COLO668 (cell line): ENCODE data around the gene SLC13A5.
A peak's percentile ranks its signal among the peaks of the same experiment; 100 is the strongest.
"Not testable (repeated sequence)": the region's sequence is repeated elsewhere in the genome, so short reads cannot be mapped to it uniquely, and the experiment has no call there.

Experiments
- DNase-seq: peaks from one replicate; lab custom pipeline; 2025; ENCODE audit not compliant: unreplicated experiment; lab: John Stamatoyannopoulos, UW

SLC13A5 gene

GRCh38 chr17:6666557-6666956 is 46.6 kb downstream of the SLC13A5 start:
- DNase-seq: no peak

GRCh38 chr17:6666077-6666521 is 47.1 kb downstream of the SLC13A5 start:
- DNase-seq: peak; percentile 43

GRCh38 chr17:6663200-6663599 is 50.0 kb downstream of the SLC13A5 start:
- DNase-seq: not testable (repeated sequence)

- no peak for DNase-seq
Measured at GRCh38 chr17:6661464-6661848, 51.7 kb downstream of the SLC13A5 start.

GRCh38 chr17:6660805-6661463 is 52.2 kb downstream of the SLC13A5 start:
- no peak for DNase-seq

- DNase-seq: no peak
Measured at GRCh38 chr17:6660101-6660500, 53.1 kb downstream of the SLC13A5 start.

GRCh38 chr17:6658411-6658810 is 54.8 kb downstream of the SLC13A5 start:
- not testable (repeated sequence) for DNase-seq

- DNase-seq: no peak
Measured at GRCh38 chr17:6657633-6658287, 55.4 kb downstream of the SLC13A5 start.

GRCh38 chr17:6656797-6657632 is 56.2 kb downstream of the SLC13A5 start:
- peak; percentile 21 for DNase-seq

- not testable (repeated sequence) for DNase-seq
Measured at GRCh38 chr17:6655732-6656361, 57.3 kb downstream of the SLC13A5 start.

- DNase-seq: no peak
Measured at GRCh38 chr17:6654841-6655731, 58.1 kb downstream of the SLC13A5 start.

- DNase-seq: peak; percentile 42
Measured at GRCh38 chr17:6651919-6652452, 61.2 kb downstream of the SLC13A5 start.

- DNase-seq: peak; percentile 92
Measured at GRCh38 chr17:6651354-6651918, 61.7 kb downstream of the SLC13A5 start, which contains the start of the genes C17orf100 and MED31. Gene C17orf100 (plus strand): TSS chr17:6651762. CDS start chr17:6651914, 152 bp downstream. Gene MED31 (minus strand): TSS chr17:6651605. CDS start chr17:6651528, 77 bp downstream.

- DNase-seq: no peak
Measured at GRCh38 chr17:6648181-6648580, 65.0 kb downstream of the SLC13A5 start.

- no peak for DNase-seq
Measured at GRCh38 chr17:6643451-6644125, 69.6 kb downstream of the SLC13A5 start.

- no peak for DNase-seq
Measured at GRCh38 chr17:6642592-6642991, 70.6 kb downstream of the SLC13A5 start.

GRCh38 chr17:6641247-6641863 is 71.8 kb downstream of the SLC13A5 start:
- peak; percentile 9 for DNase-seq

- DNase-seq: peak; percentile 88
Measured at GRCh38 chr17:6640536-6641246, 72.5 kb downstream of the SLC13A5 start, which contains the start of the genes KIAA0753 and TXNDC17. Gene KIAA0753 (minus strand): TSS chr17:6640711. CDS start chr17:6635103, 5,608 bp downstream. Gene TXNDC17 (plus strand): TSS chr17:6641060. CDS start chr17:6641083, 23 bp downstream.
